Stomach (tissue), 9 donors: Measurements from ENCODE around the gene LAMP1. TPM values are rescaled to one million over a fixed set of nuclear protein-coding genes. Genes with fewer than 3 reads are reported as not detected.
A peak's percentile ranks its signal among the peaks of the same experiment; 100 is the strongest.

Source experiments
- DNase-seq, 2 donors: peaks; one replicate each; pipeline versions ENCODE4 v3.0.0 to v3.0.0-alpha.2; 2013 to 2019
- H3K27ac ChIP-seq, 5 donors: fragments of 200-600 bp in 4 of 5; sonication (generic) in 4 of 5; one replicate each; pipeline ENCODE4 v1.5.1; 2013 to 2019; ENCODE audit warnings: mild to moderate bottlenecking in 1 of 5, moderate library complexity in 1 of 5
- H3K27me3 ChIP-seq, 3 donors: fragments of 200-600 bp; sonication (generic); one replicate each; pipeline ENCODE4 v1.5.1; 2017 to 2019; ENCODE audit warnings: mixed run types in 1 of 3
- H3K36me3 ChIP-seq, 4 donors: fragments of 200-600 bp; sonication (generic); 1 replicate in 3 of 4; 2 replicates in 1 of 4; pipeline ENCODE4 v1.5.1; 2016 to 2019
- H3K4me1 ChIP-seq, 4 donors: fragments of 200-600 bp; sonication (generic); one replicate each; pipeline ENCODE4 v1.5.1; 2016 to 2019
- H3K4me3 ChIP-seq, 4 donors: fragments of 200-600 bp; sonication (generic) in 3 of 4; one replicate each; pipeline ENCODE4 v1.5.1; 2016 to 2019; ENCODE audit warnings: mild to moderate bottlenecking in 1 of 4
- H3K9me3 ChIP-seq, 4 donors: fragments of 200-600 bp; sonication (generic); one replicate each; pipeline ENCODE4 v1.5.1; 2016 to 2019
- EP300 ChIP-seq: sonication (generic); formaldehyde crosslinking; IDR thresholded peaks from one replicate; pipeline ENCODE4 v1.6.1; 2017; ENCODE audit warnings: antibody characterized with exemption
- POLR2A ChIP-seq, 4 donors: fragments of 450-650 bp; IDR thresholded peaks; one replicate each; pipeline ENCODE4 v1.6.1; 2016; ENCODE audit warnings: antibody characterized with exemption in 4 of 4, control low read depth in 2 of 4, mild to moderate bottlenecking in 1 of 4, moderate library complexity in 1 of 4
- POLR2AphosphoS5 ChIP-seq, 3 donors: sonication (generic); formaldehyde crosslinking; IDR thresholded peaks; one replicate each; pipeline ENCODE4 v1.6.1; 2016; ENCODE audit warnings: antibody characterized with exemption in 3 of 3
- WGBS, 5 donors: extraction: QIAGEN DNeasy Blood & Tissue Kit in 3 of 5; methylation state at CpG; one replicate each; pipeline versions ENCODE4 v1.1.5 to v1.1.7; 2013 to 2018; 5-methylcytosine and 5-hydroxymethylcytosine counted together
- intact Hi-C: fragments of 100-400 bp; cut with DNase I; formaldehyde crosslinking; loops from one replicate; pipeline ENCODE4 v1.15.1; 2023; ENCODE audit warnings: low total_unique reads
- polyA plus RNA-seq, 3 donors: library from polyadenylated mRNA; stranded (reverse); fragments of 200-250 nt; gene quantifications; one replicate each; pipeline ENCODE4 v1.2.3, GENCODE V29; 2013
- total RNA-seq, 5 donors: library from RNA; depleted of rRNA; stranded (reverse); fragments of >200 nt; gene quantifications; one replicate each; pipeline versions ENCODE4 v1.1.0 to v1.2.3, GENCODE V29; 2014 to 2016
- TF ChIP-seq, protein P1 (sequence below), 7 experiments: fragments of 450-650 bp in 4 of 7; fragments of 200-600 bp in 3 of 7; sonication (generic) in 3 of 7; IDR thresholded peaks; one replicate each; pipeline ENCODE4 v1.5.1; 2016 to 2019; ENCODE audit warnings: antibody characterized with exemption in 7 of 7, control low read depth in 2 of 7, mild to moderate bottlenecking in 1 of 7
- donor health status: healthy with polysubstance abuse.
- donor health status: Bipolar disorder and iron deficiency.
- donor health status: healthy.

LAMP1 gene
- total and polyA plus RNA-seq, 8 donors = 20.9 to 121 (median 50.0) TPM

GRCh38 chr13:113295776-113296175, 1.3 kb upstream of the LAMP1 start:
- 88 to 94% (median 90%) methylated on average over 6 of the region's 6 CpGs for WGBS, 5 donors
- TF ChIP-seq EP300 (no peak), POLR2AphosphoS5 (IDR thresholded peaks at IDR 0.05) (no peak), POLR2A (IDR thresholded peaks at IDR 0.05) (no peak)
- TF ChIP-seq, protein P1, sequence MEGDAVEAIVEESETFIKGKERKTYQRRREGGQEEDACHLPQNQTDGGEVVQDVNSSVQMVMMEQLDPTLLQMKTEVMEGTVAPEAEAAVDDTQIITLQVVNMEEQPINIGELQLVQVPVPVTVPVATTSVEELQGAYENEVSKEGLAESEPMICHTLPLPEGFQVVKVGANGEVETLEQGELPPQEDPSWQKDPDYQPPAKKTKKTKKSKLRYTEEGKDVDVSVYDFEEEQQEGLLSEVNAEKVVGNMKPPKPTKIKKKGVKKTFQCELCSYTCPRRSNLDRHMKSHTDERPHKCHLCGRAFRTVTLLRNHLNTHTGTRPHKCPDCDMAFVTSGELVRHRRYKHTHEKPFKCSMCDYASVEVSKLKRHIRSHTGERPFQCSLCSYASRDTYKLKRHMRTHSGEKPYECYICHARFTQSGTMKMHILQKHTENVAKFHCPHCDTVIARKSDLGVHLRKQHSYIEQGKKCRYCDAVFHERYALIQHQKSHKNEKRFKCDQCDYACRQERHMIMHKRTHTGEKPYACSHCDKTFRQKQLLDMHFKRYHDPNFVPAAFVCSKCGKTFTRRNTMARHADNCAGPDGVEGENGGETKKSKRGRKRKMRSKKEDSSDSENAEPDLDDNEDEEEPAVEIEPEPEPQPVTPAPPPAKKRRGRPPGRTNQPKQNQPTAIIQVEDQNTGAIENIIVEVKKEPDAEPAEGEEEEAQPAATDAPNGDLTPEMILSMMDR (IDR thresholded peaks at IDR 0.05) = no peak

DNA sequence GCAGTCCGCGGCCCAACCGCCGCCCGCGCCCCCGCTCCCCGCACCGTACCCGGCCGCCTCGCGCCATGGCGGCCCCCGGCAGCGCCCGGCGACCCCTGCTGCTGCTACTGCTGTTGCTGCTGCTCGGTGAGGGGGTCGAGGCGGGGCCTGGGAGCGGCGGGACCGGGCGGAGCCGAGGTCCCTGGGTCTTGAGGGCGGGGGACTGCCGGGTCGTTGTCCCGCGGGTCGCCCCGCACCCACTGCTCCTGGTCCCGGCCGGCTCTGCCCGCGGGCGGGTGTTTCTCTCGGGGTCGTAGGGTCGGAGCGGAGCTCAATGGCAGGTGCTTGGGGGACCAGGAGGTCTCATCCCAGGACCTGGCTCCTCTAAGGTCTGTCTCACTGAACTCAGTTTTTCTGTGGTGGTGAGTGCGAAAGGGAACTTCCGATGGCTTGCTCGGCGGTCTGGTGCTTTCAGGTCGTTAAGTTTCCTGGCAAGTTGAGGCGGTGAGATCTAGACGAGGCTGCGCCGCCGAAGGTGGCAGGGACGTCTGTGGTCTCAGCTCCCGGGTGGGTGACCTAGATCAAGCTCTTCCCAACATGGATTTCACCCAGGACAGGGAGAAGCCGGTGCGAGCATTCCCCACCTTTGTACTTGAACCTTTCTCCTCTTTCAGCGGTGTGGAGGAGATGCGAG, 467 bp downstream of the LAMP1 start:
- peak overlapping the region; percentile 77 to 99 (median 93) for H3K4me3 ChIP-seq
- 1% methylated on average over 34 to 58 of the region's 58 CpGs for WGBS, 5 donors
- H3K27me3 ChIP-seq = peaks cover 0 to 2% (median 0%) of the 10 kb centered on the region in 3 donors
- H3K9me3 ChIP-seq = no peaks in the 10 kb centered on the region
- no peak for TF ChIP-seq POLR2A (IDR thresholded peaks at IDR 0.05)
- no peak for TF ChIP-seq POLR2AphosphoS5 (IDR thresholded peaks at IDR 0.05)
- TF ChIP-seq EP300 = no peak
- TF ChIP-seq, protein P1 (IDR thresholded peaks at IDR 0.05) = no peak
- H3K4me1 ChIP-seq = peaks cover 15 to 49% (median 40%) of the 10 kb centered on the region in 4 donors
- intact Hi-C loops = no loop called here
- peak overlapping the region; percentile 34 to 89 (median 86) for H3K27ac ChIP-seq
- peaks cover 0 to 7% (median under 1%) of the 10 kb centered on the region in 4 donors for H3K36me3 ChIP-seq
- DNase-seq = peak in 1 of 2 donors; percentile 54

More at GRCh38 chr13:113295776-113296175, 1.3 kb upstream of the LAMP1 start:
- Histone ChIP-seq H3K27me3 (peaks cover 0 to 19% (median 0%) of the 10 kb centered on the region in 3 donors), H3K4me3 (peak overlapping the region in 2 of 4 donors; percentile 98 to 99), H3K4me1 (peaks cover 15 to 53% (median 44%) of the 10 kb centered on the region in 4 donors), H3K9me3 (no peaks in the 10 kb centered on the region), H3K27ac (peak overlapping the region in 1 of 5 donors; percentile 85), H3K36me3 (no peaks in the 10 kb centered on the region)
- intact Hi-C loops = no loop called here
- no peak for DNase-seq

- H3K4me3 ChIP-seq = peak overlapping the region; percentile 77 to 99 (median 93)
- intact Hi-C loops = no loop called here
- 29 to 37% (median 34%) methylated on average over 19 of the region's 19 CpGs for WGBS, 5 donors
- TF ChIP-seq EP300 (no peak), POLR2A (IDR thresholded peaks at IDR 0.05) (no peak), POLR2AphosphoS5 (IDR thresholded peaks at IDR 0.05) (no peak)
- TF ChIP-seq, protein P1 (IDR thresholded peaks at IDR 0.05) = no peak
- no peaks in the 10 kb centered on the region for H3K9me3 ChIP-seq
- H3K4me1 ChIP-seq = peaks cover 15 to 54% (median 42%) of the 10 kb centered on the region in 4 donors
- H3K36me3 ChIP-seq = peaks cover 0 to 14% (median 8%) of the 10 kb centered on the region in 4 donors
- no peaks in the 10 kb centered on the region for H3K27me3 ChIP-seq
- no peak for DNase-seq
- peak overlapping the region in 4 of 5 donors; percentile 85 to 89 (median 87) for H3K27ac ChIP-seq
Observed at GRCh38 chr13:113298043-113298945, 1.3 kb downstream of the LAMP1 start.

- Histone ChIP-seq H3K27me3 (no peaks in the 10 kb centered on the region), H3K36me3 (peaks cover 0 to 14% (median 8%) of the 10 kb centered on the region in 4 donors), H3K4me3 (no peak overlapping the region), H3K27ac (no peak overlapping the region), H3K4me1 (peaks cover 15 to 62% (median 42%) of the 10 kb centered on the region in 4 donors), H3K9me3 (no peaks in the 10 kb centered on the region)
- 73 to 90% (median 85%) methylated on average over 7 of the region's 7 CpGs for WGBS, 5 donors
- TF ChIP-seq POLR2A (IDR thresholded peaks at IDR 0.05) = no peak
- no peak for TF ChIP-seq POLR2AphosphoS5 (IDR thresholded peaks at IDR 0.05)
- TF ChIP-seq, protein P1 (IDR thresholded peaks at IDR 0.05) = no peak
- no peak for TF ChIP-seq EP300
- intact Hi-C loops = no loop called here
- peak in 1 of 2 donors; percentile 23 for DNase-seq
Observed at GRCh38 chr13:113299951-113300350, 2.9 kb downstream of the LAMP1 start.
